ENCODE measurements around the gene TMEM219.
A peak's percentile ranks its signal among the peaks of the same experiment; 100 is the strongest.
"Not testable (repeated sequence)": the region's sequence is repeated elsewhere in the genome, so short reads cannot be mapped to it uniquely, and the experiment has no call there.

The TMEM219 gene, protein sequence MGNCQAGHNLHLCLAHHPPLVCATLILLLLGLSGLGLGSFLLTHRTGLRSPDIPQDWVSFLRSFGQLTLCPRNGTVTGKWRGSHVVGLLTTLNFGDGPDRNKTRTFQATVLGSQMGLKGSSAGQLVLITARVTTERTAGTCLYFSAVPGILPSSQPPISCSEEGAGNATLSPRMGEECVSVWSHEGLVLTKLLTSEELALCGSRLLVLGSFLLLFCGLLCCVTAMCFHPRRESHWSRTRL

GRCh38 chr16:29961479-29962343 is at the start of gene TMEM219:
Gene TMEM219 (plus strand): TSS chr16:29962079. CDS start chr16:29963144, 1,065 bp downstream.
- DNase-seq, result peak; percentile 95

DNA sequence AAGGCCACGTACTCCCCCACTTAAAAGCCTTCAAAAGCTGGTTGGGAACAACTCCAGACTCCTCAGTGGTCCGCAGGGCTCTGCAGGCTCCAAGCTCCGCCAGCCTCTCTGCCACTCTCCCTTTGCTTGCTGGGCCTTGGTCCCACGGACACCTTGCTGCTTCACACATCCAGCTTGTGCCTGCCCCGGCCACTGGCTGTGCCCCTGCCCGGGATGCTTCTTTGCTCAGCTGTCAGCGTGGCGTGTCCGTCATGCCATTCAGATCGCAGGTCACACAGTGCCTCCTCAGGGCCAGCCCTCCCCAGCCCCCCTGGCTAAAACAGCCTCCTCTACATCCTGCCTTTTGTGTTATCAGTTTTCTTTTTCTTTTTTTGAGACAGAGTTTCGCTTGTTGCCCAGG is 49.8 kb upstream of the TMEM219 start:
- DNase-seq, result no peak

- no peak for DNase-seq
Observed at GRCh38 chr16:29913514-29913913, 48.4 kb upstream of the TMEM219 start.

DNA sequence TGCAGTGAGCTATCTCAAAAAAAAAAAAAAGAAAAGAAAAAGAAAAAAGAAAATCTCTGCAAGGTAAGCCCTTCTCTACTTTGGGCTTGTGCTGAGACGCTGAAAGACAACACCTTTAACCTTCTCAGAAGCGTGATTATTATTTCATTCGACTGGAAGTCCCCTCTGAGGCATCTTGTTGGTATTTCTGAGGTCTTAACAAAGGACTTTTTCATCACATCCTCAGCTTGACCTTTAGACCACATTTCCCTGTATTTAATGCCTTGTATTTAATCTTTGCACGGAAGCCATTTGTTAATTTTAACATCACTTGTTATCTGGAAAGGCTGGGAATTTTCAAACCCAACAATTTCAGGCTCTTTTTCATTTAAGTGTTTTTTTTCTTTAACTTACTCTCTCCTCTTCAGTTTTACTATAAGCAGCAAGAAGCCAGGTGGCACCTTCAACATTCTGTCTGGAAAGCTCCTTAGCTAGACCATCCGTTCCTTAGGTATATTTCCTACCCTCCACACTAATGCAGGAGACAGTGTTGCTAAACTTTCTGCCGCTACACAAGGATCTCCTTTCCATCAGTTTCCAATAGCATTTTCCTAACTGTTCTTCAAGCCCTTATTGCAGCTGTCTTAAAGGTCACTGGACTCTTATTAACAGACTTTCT is 46.2 kb upstream of the TMEM219 start:
- no peak for DNase-seq

DNA sequence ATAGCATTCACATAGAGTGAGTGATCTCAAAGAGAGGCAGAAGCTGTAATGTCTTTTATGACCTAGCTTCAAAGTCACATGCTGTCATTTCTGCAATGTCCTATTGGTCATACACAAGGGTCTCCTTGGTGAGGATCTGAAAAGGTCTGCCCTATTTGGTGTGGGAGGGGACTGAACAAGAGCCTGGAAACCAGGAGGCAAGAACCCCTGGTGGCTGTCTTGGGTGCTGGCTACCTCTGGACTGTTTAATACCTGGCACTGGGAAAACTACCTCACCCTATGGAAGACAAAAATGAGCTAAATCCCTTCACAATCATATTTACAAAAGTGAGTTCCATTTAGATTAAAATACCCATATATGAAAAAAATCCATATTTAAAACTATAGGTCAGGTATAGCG is 44.9 kb upstream of the TMEM219 start:
- no peak for DNase-seq

DNA sequence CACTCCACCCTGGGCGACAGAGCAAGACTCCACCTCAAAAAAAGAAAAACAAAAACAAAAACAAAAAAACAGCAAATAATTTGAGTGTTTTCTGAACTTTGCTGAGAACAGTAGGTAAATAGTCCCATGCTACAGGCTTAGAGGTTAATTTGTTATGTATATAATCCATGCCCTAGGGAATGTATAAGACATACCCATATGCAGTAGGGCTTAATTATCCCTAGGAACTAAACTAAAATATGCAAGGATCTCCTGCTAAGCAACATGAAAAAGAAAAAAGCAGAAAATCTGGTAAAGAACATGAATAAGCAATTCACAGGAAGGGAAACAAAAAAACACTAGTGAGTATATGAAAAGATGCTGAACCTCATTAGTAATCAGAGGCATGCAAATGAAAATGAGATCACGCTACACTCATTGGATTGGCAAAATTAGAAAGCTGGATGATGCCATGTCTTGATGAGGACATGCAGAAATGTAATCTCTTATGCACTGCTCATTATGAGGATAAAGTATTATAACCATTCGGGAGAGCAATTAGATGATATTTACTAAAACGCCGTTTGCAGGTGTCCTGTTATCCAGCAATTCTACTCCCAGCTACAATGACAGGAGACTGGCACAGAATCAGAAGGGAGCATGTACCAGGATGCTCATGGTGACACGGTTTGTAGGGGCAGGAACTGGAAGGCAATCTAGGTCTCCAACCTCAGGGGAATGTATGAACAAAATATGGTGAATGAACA is 41.4 kb upstream of the TMEM219 start:
- no peak for DNase-seq

GRCh38 chr16:29921034-29921385 is 40.9 kb upstream of the TMEM219 start:
- DNase-seq, result no peak

DNA sequence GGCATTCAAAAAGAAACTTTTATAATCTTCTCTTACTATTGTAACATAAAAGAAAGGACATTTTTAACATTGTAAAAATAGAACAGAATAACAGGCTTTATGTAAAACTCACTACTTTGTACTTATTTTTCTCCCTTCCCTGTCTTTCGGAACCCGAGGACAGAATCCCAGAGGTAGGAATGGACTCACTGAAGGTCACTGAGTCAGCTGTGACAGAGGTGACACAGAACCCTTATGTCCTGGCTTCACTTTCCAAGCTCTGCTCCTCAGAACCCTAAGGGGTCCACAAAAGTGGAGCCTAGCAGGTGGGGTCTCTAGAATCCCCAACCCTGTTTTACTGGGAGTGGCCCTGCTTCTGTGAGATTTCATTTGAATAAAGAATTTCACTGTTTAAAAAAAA is 39.6 kb upstream of the TMEM219 start:
- DNase-seq, result no peak

GRCh38 chr16:29922986-29923501 is 38.8 kb upstream of the TMEM219 start:
- no peak for DNase-seq

GRCh38 chr16:29925105-29925756 is 36.6 kb upstream of the TMEM219 start:
- DNase-seq, result no peak

DNA sequence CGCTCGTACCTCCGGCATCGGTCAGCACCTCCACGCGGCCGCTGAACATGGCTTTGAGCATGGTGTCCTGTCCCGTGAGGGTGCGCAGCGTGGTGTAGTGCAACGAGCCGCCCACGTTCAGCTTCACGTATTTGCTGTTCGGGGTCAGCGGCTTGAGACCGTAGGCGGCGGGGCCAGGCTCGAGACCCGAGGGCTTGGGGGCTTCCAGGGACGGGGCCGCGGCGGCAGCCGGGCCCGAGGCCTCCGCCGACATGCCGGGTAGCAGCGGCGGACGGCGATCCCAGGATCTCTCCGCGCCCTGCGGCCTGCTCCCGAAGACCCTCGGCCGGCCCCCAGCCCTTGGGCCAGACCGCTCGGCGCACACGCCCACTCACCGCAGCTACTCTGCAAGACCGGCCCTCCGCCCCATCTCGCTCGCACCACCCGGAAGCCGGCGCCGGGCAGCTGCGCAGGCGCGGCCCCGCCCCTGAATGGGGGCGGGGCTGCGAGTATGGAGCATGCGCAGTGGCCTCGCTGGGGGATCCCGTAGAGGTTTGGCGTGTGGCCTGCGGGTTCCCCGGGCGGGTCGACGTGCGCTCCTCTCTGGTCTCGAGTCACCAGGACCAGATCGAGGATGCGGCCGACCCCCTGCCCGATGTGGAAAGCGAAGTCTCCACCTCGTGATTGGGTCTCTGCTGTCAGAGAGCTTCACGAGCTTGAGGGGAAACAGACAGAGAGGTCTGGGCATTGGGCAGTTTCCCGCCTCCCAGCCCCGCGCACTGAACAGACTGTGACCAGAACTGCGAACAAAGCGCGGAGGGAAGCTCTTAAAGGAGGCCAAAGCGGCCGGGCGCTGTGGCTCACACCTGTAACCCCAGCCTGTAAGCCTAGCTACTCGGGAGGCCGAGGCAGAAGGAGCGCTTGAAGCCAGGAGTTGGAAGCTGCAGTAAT is 35.8 kb upstream of the TMEM219 start, which contains the start of gene KCTD13:
Gene KCTD13, minus strand, starts transcription at position 446 of the 930 bp plus-strand sequence. Its CDS starts 193 bp downstream, at position 253.
- peak; percentile 94 for DNase-seq

GRCh38 chr16:29926711-29927052 is 35.2 kb upstream of the TMEM219 start:
- DNase-seq, result no peak

DNA sequence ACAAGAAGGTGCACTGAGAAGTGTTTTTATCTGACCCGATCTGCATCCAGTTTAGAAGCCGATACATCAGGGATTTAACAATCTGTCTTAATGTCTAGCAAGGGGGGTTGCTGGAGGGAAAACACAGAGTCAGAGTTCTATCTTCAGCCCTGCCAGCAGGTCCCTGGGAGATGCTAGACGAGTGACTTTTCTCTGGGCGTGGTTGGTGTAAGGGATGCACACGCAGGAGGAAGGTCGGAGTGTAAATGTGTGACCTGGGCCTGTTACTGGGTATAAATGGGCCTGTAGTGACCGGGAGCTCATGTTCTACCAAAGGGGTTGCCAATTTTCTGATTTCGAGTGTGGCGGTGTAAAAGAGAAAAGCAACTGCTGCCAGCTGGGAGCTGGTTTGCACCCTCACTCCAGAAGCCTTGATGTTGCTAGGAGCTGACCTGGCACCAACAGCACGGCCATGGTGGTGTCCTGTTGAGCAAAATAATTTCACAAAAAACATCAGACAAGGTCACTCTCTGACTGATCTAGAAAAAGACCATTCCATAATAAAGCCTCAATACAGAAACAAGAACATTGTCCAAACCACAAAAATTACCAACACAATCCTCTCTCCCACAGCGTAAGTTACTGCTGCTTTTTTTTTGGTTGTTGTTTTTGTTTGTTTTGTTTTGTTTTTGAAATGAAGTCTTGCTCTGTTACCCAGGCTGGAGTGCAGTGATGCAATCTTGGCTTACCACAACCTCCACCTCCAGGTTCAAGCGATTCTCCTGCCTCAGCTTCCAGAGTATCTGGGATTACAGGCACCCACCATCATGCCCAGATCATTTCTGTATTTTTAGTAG is 34.6 kb upstream of the TMEM219 start:
- no peak for DNase-seq

- not testable (repeated sequence) for DNase-seq
Observed at GRCh38 chr16:29931750-29932149, 30.1 kb upstream of the TMEM219 start.

DNA sequence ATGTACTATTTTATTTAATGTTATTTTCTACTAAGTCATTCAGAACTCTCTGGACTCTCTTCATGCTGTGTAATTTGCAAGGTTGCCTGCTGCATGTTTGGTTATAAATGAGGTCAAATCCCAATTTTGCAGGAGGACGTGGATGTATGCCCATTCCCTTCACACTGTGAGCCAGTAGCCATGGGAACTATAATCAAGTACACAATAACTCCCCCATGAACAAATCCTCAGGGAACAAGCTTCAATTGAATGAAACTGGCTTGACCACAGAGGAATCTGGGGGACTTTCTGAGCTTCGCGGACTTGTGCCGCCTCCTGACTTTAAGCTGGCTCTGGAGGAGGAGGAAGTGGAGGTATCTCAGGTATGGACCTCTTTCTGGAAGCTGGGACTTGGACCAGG is 21.2 kb upstream of the TMEM219 start:
- no peak for DNase-seq

GRCh38 chr16:29943846-29944799 is 17.8 kb upstream of the TMEM219 start:
- peak; percentile 72 for DNase-seq

DNA sequence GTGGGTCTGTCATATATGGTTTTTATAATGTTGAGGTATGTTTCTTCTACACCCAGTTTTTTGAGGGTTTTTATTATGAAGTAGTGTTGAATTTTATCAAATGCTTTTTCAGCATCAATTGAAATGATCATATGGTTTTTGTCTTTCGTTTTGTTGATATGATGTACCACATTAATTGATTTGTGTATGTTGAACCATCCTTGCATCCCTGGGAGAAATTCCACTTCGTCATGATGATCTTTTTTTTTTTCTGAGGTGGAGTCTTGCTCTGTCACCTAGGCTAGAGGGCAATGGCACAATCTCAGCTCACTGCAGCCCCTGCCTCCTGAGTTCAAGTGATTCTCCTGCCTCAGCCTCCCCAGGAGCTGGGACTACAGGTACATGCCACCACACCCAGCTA is 14.0 kb upstream of the TMEM219 start:
- no peak for DNase-seq

DNA sequence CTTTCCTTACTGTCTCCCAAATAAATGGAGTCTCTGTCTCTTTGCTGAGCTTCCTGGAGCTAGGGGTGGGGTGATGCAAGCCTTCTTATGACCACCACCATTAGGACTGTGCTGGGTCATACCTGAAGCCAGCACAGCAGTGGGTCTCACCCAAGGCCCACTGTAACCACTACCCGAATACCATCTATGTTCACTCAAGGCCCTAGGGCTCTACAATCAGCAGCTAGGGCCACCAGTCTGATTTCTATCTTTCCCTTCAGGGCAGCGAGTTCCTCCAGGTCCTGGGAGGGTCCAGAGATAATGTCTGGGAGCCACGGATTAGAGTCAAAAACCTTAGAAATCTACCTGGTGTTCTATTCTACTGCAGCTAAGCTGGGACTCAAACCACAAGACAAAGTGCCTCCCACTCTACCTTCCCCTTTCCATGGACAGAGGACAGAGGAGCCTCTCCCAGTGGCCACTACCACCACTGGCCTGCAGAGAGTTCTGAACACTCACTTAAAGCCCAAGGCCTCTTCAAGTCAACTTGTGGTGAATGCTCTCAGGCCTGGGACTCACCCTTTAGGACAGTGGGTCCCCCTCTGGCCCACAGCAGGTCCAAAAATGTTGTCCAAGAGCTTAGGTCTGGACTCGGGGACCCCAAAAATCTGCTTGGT is 10.9 kb upstream of the TMEM219 start:
- no peak for DNase-seq
